ENCODE data around the gene ADCY5.

ADCY5 gene

GRCh38 chr3:123404391-123404790, 44.5 kb downstream of the ADCY5 start:
- DNase-seq = no peak

GRCh38 chr3:123401836-123402530, 46.9 kb downstream of the ADCY5 start:
- DNase-seq = no peak

- no peak for DNase-seq
Measured at GRCh38 chr3:123400169-123400568, 48.7 kb downstream of the ADCY5 start.

DNA sequence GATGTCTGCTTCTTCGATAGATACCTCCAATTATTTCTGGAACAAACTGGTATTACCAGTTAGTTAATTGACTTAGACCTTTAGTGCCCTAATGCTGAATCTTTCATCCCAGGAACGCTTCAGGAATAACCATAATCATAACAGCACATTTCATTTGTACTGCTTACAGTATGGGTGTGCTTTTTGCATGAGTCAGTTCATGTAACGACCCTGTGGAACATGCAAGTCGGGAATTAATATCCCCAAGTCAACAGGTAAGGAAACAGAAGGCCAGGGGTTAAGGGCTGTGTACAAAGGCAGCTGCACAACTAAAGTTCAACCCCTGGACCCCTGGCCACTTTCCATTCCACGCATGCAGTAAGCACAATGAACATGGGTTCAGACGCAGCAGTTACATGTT, 49.2 kb downstream of the ADCY5 start:
- DNase-seq = no peak

GRCh38 chr3:123397921-123398785, 50.7 kb downstream of the ADCY5 start:
- DNase-seq = no peak

GRCh38 chr3:123397050-123397590, 51.8 kb downstream of the ADCY5 start:
- no peak for DNase-seq

DNA sequence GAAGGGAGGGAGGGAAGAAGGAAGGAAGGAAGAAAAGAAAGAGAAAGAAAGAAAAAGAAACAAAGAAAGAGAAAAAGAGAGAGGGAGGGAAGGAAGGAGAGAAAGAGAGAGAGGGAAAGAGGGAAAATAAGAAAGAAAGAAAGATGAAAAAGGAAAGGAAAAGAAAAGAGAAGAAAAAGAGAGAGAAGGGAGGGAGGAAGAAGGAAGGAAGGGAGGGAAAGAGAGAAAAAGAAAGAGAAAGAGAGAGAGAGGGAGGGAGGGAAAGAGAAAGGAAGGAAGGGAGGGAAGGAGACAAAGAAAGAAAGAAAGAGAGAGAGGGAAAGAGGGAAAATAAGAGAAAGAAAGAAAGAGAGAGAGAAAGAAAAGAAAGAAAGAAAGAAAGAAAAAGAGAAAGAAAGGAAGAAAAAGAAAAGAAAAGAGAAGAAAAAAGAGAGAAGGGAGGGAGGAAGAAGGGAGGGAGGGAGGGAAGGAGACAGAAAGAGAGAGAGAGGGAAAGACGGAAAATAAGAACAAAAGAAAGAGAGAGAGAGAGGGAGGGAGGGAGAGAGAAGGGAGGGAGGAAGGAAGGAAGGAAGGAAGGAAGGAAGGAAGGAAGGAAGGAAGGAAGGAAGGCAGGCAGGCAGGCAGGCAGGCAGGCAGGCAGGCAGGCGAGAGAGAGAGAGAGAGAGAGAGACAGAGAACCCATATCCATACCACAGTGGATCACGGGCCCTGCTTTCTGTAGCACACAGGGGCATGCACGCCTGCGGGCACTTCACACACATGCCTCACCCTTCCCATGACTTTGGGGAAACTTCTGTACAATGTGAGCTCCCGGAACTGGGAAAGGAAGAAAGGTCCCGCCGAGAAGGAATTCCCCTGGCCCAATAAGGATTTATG, 52.5 kb downstream of the ADCY5 start:
- no peak for DNase-seq

GRCh38 chr3:123395235-123395634, 53.7 kb downstream of the ADCY5 start:
- no peak for DNase-seq

DNA sequence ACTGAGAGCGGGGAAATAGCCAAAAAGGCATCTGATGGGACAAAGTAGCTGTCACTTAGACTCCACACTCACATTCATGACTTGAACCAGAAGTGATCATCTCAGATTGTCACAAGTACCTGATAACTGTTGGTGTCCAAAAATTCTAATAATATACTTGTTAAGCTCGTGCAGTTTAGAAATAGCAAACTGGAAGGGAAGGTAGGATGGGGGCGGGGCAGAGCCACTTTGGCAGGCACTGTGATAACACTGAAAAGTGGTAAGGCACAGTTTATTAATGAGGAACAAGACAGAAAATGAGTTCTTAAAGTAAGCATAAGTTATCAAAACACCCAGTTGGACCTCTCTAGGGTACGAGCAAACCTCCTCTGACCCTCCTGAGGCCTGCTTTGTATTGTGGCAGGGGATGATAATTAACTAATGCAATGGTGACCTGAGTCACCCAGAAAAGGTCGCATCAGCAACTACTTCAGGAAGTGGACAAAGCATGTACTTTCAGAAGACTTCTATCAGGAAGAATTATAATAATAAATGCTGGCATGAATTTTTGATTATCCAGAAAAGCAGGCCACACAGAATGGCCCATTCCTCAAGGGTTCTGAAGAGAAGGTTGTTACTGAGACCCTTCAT, 54.4 kb downstream of the ADCY5 start:
- no peak for DNase-seq

DNA sequence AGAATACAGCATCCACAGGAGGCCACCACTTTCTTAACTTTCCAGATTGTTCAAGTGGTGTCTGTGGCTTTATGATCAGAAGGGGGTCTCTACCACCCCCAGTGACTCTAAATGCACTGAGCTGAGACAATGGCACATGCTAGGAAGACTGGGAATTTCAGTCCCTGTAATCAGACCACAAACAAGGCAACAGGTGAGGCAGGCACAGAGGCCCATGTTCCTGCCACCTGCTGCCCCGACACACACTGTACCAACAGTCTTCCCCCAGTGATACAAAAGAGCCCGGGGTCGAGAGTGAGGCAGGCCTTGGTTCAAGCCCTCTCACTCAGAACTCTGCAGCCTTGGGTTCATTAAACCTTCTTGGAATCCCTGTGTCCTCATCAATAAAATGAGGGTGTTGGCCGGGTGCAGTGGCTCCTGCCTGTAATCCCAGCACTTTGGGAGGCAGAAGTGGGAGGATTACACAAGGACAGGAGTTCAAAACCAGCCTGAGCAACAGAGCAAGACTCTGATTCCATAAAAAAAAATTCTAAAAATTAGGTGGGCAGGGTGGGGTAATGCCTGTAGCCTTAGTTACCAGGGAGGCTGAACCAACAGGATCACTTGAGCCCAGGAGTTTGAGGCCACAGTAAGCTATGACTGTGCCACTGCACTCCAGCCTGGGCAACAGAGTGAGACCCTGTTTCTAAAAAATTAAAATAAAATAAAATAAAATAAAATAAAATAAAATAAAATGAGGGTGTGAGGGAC, 55.8 kb downstream of the ADCY5 start:
- no peak for DNase-seq

DNA sequence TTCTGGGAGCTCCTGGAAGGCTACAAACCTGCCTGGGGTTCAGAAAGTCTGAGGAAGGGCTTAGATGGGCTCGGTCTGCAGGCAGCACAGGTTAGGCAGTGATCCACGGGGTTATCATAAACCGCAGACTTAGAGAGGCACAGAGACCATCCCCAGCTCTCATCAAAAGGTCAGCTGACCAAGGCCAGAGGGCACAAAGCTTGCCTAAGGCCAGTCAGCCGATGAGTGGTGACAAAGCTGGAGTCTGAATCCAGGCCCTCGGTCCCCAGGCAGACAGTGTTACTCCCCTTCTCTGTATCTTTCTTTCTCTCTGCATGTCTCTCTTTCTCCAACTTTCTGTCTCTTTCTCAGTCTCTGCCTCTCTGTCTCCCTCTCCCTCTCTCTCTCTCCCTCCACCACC, 56.5 kb downstream of the ADCY5 start:
- no peak for DNase-seq

- DNase-seq = no peak
Measured at GRCh38 chr3:123390865-123391600, 57.9 kb downstream of the ADCY5 start.

GRCh38 chr3:123389628-123389918, 59.3 kb downstream of the ADCY5 start:
- DNase-seq = no peak

DNA sequence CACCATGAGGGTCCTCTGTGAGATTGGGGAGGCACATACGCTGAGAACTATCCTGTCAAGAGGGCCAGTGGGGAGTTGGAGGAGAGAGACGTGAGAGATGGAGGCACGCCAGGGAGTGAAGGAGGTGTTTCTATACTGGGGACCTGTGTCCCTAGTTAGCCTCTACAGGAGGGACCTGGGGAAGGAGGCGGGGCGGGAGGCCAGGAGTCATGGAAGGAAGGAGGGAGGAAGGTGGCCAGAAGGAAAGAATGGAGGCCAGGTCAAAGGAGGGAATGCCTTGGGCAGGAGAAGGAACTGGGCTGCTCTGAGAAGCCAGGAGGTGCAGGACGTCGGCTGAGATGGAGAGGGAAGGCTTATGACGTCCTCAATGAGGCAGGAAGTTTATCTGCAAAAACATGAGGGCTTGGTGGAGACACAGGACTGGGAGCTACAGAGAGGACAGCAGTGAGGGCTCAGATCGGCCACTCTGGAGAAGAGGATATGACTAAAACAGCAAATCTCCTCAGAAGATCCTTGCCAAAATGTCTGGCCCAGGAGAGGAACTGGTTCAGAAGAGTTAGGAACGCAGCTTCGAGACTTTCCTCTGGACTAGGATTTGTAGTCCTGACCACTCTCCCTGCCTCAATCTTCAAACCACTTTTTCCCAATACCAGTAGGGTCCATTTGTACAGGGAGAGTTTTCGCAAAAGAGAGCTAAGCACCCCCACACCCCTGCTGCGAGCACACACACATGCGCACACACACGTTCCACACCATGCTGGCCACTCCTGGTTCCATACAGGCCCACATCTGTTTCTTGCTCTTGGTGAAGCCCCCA, 59.9 kb downstream of the ADCY5 start:
- no peak for DNase-seq

- DNase-seq = no peak
Measured at GRCh38 chr3:123388042-123388441, 60.8 kb downstream of the ADCY5 start.

- no peak for DNase-seq
Measured at GRCh38 chr3:123387532-123387931, 61.4 kb downstream of the ADCY5 start.

- DNase-seq = no peak
Measured at GRCh38 chr3:123386477-123387040, 62.3 kb downstream of the ADCY5 start.

DNA sequence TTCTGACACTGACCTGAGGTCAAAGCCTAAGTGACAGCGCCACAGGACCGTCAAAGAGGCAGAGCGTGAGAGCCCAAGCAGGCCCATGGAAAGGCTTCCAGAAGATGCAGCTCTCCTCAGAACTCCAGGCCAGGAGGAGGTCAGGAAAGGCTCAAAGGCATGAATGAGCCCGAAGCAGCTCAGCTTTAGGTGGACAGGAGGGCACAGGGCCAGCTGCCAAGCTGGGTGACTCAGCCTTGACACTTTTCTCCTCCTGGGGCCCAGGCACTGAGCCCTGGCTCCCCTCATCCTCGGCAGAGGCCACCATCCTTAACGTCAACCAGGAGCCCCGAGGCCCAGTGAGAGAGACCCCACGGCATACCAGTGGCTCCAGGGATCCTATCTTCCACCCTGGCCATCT, 62.9 kb downstream of the ADCY5 start:
- no peak for DNase-seq

DNA sequence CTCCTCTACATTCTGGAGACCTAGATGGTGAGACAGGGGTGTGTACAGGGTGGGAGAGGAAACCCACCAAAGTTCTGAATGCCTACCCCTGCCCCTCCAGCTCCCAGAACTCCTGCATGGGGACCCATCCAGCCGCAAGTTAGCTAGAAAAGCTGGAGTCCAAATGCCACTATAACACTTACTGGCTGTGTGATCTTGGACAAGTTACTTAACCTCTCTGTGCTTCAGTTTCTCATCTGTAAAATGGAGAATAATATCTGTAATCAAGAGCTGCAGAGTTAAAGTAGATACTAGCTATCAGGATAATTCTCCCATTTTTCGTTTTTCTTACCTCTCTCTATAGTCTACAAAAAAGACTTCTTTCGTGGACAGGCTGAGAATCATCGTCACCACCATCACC, 63.4 kb downstream of the ADCY5 start:
- DNase-seq = no peak

GRCh38 chr3:123385001-123385401, 63.9 kb downstream of the ADCY5 start:
- no peak for DNase-seq
